CD4-positive, alpha-beta T cell treated with Interleukin-15 for 4 hours (primary cell): ENCODE results near the gene FLT1.

Source experiments
- DNase-seq: peaks from one replicate; pipeline ENCODE4 v3.0.0-alpha.2; 2020; ENCODE audit warnings: low spot score

Gene FLT1

GRCh38 chr13:28458608-28459007 is 36.3 kb downstream of the FLT1 start:
- no peak for DNase-seq

GRCh38 chr13:28458051-28458450 is 36.9 kb downstream of the FLT1 start:
- DNase-seq: no peak

- DNase-seq: no peak
Measured at GRCh38 chr13:28457521-28457920, 37.4 kb downstream of the FLT1 start.

- no peak for DNase-seq
Measured at GRCh38 chr13:28455580-28456194, 39.2 kb downstream of the FLT1 start.

- no peak for DNase-seq
Measured at GRCh38 chr13:28452755-28453154, 42.2 kb downstream of the FLT1 start.

GRCh38 chr13:28451482-28452217 is 43.3 kb downstream of the FLT1 start:
- DNase-seq: no peak

- DNase-seq: no peak
Measured at GRCh38 chr13:28449826-28450773, 44.8 kb downstream of the FLT1 start.

- no peak for DNase-seq
Measured at GRCh38 chr13:28448651-28449358, 46.1 kb downstream of the FLT1 start.

- no peak for DNase-seq
Measured at GRCh38 chr13:28447989-28448388, 46.9 kb downstream of the FLT1 start.

- no peak for DNase-seq
Measured at GRCh38 chr13:28447206-28447605, 47.7 kb downstream of the FLT1 start.

- DNase-seq: no peak
Measured at GRCh38 chr13:28442839-28443238, 52.1 kb downstream of the FLT1 start.

- DNase-seq: no peak
Measured at GRCh38 chr13:28441529-28441928, 53.4 kb downstream of the FLT1 start.

- DNase-seq: no peak
Measured at GRCh38 chr13:28440774-28441504, 54.0 kb downstream of the FLT1 start.

- no peak for DNase-seq
Measured at GRCh38 chr13:28438598-28439334, 56.2 kb downstream of the FLT1 start.

- no peak for DNase-seq
Measured at GRCh38 chr13:28438067-28438466, 56.9 kb downstream of the FLT1 start.

GRCh38 chr13:28435917-28436316 is 59.0 kb downstream of the FLT1 start:
- DNase-seq: no peak

- no peak for DNase-seq
Measured at GRCh38 chr13:28434926-28435325, 60.0 kb downstream of the FLT1 start.

GRCh38 chr13:28432816-28433560 is 61.9 kb downstream of the FLT1 start:
- DNase-seq: no peak

GRCh38 chr13:28429685-28430290 is 65.1 kb downstream of the FLT1 start:
- DNase-seq: no peak

GRCh38 chr13:28429096-28429495 is 65.8 kb downstream of the FLT1 start:
- no peak for DNase-seq
